Cardiac septum (tissue), 1 donor: ENCODE results near the gene MAP4K3. TPM values are rescaled to one million over a fixed set of nuclear protein-coding genes. Genes with fewer than 3 reads are reported as not detected.
"Not testable (repeated sequence)": the region's sequence is repeated elsewhere in the genome, so short reads cannot be mapped to it uniquely, and the experiment has no call there.

Experiments used
- DNase-seq: peaks from one replicate; pipeline ENCODE4 v3.0.0-alpha.2; 2020; ENCODE audit warnings: low spot score
- intact Hi-C: fragments of 100-400 bp; cut with DNase I; formaldehyde crosslinking; loops from one replicate; pipeline ENCODE4 v1.14.0; 2022
- total RNA-seq: library from RNA; stranded (reverse); fragmentation: NEBNext Ultra II Directional; extraction: Animal tissue kit (Norgen Biotek cat#: 25700); gene quantifications from one replicate; pipeline ENCODE4 v1.2.1, GENCODE V29; 2021
- donor health status: DM: no; HTN: no; CAD: no.

MAP4K3 gene
- total RNA-seq, 1 donor from 2014 or later, result 40.0 TPM

DNA sequence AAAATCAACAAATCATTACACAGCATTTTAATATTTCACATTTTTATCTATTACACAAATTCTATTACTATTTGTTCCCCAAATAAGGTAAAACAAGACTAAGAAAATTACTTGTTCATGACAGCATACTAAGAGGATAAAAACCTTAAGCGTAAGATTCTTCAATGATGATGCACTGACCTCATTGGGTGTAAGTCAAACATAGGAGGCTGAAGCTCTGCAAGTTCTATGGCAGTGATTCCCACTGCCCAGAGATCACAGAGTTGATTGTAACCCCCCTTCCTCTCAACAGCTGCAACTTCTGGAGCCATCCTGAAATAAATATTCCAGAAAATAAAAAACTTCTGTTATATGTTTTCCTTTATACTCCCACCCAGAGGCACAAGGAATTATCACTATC lies 111.1 kb downstream of the MAP4K3 start:
- intact Hi-C loops, result no loop called here

GRCh38 chr2:39321056-39322035 lies 115.7 kb downstream of the MAP4K3 start:
- not testable (repeated sequence) for DNase-seq

More for the DNA sequence above, 111.1 kb downstream of the MAP4K3 start:
- no peak for DNase-seq

GRCh38 chr2:39320162-39320561 lies 116.9 kb downstream of the MAP4K3 start:
- intact Hi-C loops, result no loop called here
- no peak for DNase-seq

More at GRCh38 chr2:39321056-39322035, 115.7 kb downstream of the MAP4K3 start:
- intact Hi-C loops, result not testable (repeated sequence)

GRCh38 chr2:39313575-39313974 lies 123.5 kb downstream of the MAP4K3 start:
- no peak for DNase-seq
- intact Hi-C loops, result no loop called here

DNA sequence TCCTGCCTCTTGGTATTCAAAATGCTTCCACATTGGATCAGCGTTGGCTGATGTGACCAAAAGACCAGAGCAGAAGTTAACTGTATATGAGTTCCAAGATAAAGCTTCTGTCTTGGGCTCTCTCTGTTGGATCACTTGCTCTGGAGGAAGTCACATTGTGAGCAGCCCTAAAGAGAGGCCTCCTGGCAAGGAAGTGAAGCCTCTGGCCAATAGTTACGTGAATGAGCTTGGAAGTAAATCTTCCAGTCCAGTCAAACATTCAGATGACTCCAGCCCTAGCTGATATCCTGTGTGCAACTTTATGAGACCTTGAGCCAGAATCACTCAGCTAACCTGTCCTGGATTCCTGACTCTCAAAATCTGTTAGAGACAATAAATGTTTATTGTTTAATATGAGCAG lies 125.6 kb downstream of the MAP4K3 start:
- intact Hi-C loops, result no loop called here
- DNase-seq, result no peak

- intact Hi-C loops, result no loop called here
- DNase-seq, result no peak
Measured at GRCh38 chr2:39308778-39309177, 128.3 kb downstream of the MAP4K3 start.

DNA sequence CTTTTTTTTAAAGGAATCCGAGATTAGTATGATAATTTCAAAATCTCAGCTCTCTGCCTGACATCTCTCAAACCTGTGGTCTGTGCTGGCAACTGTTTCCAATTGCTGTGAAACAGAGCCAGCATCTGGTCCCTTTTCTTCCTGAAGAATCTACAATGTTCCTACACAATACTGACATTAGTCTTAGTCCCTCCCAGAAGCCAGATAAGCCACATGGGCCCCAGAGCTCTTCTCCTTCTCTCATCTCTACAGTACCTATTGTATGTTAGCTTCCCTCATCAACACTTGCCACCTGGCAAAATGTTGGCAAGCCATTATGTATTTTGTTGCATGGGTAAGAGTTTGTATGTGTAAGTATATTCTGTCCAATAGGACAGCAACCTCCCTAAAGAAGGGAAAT lies 130.5 kb downstream of the MAP4K3 start:
- intact Hi-C loops, result no loop called here
- no peak for DNase-seq

GRCh38 chr2:39304729-39305128 lies 132.4 kb downstream of the MAP4K3 start:
- intact Hi-C loops, result no loop called here
- DNase-seq, result no peak

DNA sequence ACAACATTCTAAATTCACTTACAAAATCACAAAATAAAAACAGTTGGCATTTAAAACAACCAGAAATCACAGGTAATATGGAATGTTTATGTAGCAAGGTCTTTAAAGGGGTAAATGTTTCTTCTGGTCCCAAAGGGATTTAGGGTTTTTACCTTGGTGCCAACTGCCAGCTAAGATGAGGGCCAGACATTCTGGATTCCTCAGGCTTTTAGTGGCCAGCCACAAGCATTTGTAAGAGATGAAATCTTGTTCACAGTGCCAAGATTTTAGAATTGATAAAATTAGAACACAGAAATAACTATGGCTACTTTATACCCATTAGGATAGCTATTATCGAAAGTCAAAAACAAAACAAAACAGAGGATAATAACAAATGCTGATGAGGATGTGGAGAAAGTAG lies 132.9 kb downstream of the MAP4K3 start:
- intact Hi-C loops, result no loop called here
- DNase-seq, result no peak

- intact Hi-C loops, result no loop called here
- no peak for DNase-seq
Measured at GRCh38 chr2:39301352-39301751, 135.7 kb downstream of the MAP4K3 start.

DNA sequence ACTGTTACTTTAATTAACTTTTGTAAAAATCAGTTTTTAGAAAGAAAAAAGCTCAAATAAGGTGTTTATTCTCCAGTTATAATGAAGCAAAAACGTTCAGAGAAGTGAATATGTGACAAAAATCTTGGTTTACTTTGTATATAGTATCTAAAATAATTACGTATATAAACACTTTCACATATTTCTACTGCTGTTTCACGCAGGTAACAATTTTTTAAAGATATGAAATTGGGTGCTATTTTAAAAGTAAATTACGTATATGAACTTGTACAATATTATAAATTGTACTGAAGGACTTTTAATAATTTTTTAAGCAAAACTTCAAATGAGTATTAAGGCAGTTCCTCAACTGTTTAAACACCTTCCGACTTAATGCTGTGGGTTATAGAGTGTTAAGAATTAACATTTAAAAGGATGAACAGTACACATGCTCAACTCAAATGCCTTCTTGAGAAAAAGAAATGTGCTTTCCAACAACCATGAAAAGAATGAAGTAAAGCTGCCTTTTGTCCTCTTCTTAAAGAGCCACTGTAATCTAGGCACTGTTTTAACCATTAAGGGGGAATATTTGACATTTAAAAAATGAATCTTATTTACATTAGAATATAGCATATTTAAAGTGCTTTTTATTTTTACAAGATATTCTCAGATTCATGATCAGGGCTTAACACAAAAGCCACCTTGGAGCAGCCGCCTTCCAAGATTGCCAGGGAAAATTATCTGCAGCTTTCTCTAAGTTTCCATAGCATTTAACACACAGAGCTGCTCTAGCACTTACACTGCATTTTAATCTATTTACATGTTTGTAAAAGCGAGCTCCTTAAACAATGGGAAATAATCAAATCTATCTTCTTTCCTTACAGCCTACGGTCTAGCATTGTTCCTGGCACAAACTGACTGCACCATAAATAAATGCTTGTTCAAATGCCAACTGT lies 136.8 kb downstream of the MAP4K3 start:
- intact Hi-C loops, result no loop called here

DNA sequence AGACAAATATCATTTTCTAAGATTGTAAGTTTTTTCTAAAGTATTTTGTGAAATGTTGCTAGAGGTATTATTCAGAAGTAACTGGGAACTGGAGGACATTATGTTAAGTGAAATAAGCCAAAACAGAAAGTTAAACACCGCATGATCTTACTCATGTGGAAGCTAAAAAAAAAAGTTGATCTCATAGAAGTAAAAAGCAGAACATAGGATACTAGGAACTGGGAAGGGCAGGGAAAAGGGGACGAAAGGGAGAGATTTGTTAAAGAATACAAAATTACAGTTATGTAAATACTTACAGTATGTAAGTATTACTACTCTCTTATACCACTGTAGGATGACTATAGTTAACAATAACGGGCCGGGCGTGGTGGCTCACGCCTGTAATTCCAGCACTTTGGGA lies 146.7 kb downstream of the MAP4K3 start:
- no peak for DNase-seq
- intact Hi-C loops, result no loop called here

More for the DNA sequence above, 136.8 kb downstream of the MAP4K3 start:
- no peak for DNase-seq

DNA sequence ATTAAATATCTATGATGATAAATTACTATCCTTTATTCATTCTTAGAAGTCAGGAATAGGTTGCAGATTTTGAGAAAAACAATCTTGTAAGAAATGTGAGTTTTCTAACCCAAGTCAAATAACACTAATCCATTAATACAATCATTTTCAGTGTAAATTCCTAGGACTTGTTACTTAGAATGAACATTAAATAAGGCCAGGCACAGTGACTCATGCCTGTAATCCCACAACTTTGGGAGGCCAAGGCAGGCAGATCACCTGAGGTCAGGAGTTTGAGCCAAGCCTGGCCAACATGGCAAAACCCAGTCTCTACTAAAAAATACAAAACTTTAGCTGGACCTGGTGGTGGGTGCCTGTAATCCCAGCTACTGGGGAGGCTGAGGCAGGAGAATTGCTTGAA lies 147.5 kb downstream of the MAP4K3 start:
- no peak for DNase-seq
- intact Hi-C loops, result no loop called here

DNA sequence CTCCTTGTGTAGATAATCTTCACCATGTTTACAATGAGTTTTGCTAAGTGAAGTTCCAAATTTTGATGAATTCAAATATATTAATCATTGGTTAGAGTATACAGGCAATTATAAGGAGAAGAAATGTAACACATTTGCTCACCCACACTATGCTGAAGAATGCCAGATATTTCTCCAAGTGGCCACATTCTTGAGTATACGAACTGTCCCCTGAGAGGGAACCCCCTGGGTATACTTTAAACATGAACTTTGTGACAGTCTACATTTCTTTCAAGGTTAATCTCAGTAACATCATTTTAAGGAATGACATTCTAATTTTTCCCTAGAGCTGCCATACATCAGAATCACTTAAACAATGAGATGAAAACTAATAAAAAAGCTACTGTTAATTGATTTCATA lies 153.5 kb downstream of the MAP4K3 start:
- no peak for DNase-seq
- intact Hi-C loops, result no loop called here

- DNase-seq, result no peak
- intact Hi-C loops, result no loop called here
Measured at GRCh38 chr2:39281391-39281790, 155.7 kb downstream of the MAP4K3 start.

DNA sequence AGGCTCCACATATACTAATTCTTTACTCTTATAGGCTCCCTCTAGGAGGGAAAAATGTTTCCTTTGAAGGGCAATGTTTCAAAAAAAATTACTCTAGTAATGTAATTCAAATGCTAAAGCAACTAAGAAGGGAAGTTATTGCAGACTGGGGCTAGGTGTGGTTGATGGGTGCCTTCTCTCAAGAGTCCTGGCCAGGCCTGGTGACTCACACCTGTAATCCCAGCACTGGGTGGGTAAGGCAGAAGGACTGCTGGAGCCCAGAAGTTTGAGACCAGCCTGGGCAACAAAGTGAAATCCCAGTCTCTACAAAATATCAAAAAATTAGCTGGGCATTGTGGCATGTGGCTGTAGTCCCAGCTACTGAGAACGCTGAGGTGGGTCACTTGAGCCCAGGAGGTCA lies 162.1 kb downstream of the MAP4K3 start:
- intact Hi-C loops, result no loop called here
- no peak for DNase-seq

- intact Hi-C loops, result no loop called here
- DNase-seq, result no peak
Measured at GRCh38 chr2:39269941-39270340, 167.1 kb downstream of the MAP4K3 start.

DNA sequence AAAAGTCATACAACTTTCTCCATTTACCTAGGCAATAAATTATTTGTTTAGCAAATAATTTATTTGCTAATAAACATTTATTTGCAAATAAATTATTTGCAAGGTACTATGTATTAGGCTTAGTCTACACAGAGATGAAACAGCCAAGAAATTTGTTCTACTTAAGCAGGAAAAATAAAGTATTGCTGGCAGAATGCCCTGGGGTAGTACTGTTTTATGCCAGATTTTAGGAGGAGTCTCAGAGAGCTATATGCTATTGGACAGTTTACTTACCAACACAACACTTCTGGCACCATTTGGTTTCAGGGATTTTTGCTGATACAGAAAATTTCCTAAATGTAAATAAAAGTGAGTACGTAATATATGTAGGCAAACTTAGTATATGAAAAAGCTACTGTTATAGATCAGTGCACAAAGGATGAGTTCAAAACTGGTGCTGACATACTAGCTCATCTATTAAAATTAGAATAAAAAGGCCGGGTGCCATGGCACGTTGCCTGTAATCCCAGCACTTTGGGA lies 170.1 kb downstream of the MAP4K3 start:
- no peak for DNase-seq
- intact Hi-C loops, result no loop called here

DNA sequence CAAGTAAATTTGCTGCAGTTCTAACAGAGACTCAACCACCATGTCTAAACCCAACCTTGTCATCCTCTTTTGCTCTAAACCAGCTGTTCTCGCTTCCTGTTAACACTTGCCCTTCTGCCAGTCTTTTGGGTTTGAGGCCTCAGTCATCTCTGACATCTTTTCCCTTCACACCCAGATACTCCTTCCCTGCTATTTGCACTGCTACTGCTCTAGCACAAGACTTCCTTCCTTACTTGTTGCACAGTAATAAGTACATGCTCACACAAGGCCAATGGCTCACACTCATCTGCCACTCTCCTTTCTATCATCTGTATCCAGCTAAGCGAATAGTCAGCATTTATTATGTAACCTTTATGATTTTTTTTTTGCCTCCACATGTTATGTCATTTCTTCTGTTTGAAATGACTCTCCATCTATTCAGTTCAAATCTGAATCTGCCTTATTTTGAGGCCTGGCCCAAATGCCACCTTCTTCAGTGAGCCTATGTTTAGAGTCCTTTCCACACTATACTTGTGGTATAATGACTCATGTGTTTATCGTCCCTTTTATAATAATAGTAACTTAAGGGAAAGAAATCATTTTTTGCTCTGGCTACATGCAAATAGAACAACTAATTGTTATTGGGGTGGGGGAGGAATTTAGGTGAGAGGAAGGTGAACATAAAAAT lies 170.8 kb downstream of the MAP4K3 start:
- DNase-seq, result no peak
- intact Hi-C loops, result no loop called here

DNA sequence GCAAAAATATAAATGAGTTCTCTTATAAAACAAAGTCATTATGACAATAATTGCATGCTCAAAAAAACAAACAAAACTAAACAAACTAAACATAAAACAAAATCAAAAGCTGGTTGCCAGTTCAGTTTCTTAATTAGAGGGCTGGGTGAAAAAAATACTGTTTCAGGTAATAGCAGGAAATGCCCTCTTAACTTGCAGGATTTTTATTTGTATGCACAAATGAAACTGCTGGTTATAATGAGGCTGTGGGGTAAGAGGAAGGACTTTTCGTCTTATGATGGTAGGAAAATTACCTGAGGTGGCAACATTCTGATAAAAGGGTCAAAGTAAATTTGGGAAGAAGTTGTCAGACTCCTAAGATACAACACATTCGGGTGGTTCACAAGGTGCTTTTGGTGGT lies 171.8 kb downstream of the MAP4K3 start:
- intact Hi-C loops, result no loop called here
- DNase-seq, result no peak
